ENCODE measurements around the gene GPR78. TPM values are rescaled to one million over a fixed set of nuclear protein-coding genes. Genes with fewer than 3 reads are reported as not detected.

Gene GPR78
- total RNA-seq, 6 donors from 2014 or later = 0.03 to 0.07 TPM; not detected in 4

DNA sequence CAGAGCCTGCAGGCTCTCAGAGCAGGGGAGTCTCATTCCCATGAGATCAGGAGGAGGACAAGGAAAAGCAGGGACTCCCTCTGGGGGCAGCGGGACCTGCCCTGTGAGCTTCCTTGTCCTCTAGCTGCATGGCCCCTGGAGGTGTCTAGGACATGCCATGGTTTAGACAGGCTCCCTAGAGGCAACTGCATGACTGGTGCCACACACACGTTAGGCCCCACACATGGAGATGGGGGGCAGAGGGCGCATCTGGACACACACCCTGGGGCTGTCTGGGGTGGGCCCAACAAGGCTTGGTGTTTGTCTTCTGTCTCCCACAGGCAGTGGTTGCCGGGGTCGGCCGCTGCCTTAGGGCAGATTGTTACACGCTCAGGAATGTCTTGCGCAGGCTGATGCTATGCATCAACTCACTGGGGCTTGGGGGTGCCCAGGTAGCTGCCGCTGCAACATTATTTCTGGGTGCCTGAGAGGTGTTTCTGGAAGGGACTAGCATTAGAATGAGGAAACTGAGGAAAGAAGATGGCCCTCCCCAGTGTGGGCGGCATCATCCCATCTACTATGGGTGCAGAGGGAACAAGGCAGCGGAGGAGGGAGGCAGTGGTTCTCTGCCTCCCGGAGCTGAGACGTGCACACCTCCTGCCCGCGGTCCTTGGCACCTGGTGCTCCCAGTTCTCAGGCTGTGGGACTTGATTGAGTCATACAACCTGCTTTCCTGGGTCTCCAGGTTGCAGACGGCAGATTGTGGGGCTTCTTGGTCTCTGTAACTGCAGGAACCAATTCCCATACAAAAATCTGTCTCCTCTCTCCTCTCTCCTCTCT is 32.1 kb upstream of the GPR78 start:
- peak; percentile 18 to 38 for DNase-seq
- no peak for ATAC-seq (ENCODE audit: low FRiP score in 2 of 2)
- peaks cover 0 to 3% (median 0%) of the 10 kb centered on the region in 4 donors for H3K4me1 ChIP-seq
- no peaks in the 10 kb centered on the region for H3K9me3 ChIP-seq
- WGBS, 2 donors = 90 to 94% methylated on average over 5 to 16 of the region's 16 CpGs
- H3K27me3 ChIP-seq = no peaks in the 10 kb centered on the region
- no peak overlapping the region for H3K27ac ChIP-seq
- no peaks in the 10 kb centered on the region for H3K36me3 ChIP-seq
- TF ChIP-seq POLR2AphosphoS5 (IDR thresholded peaks at IDR 0.05) (no peak), EP300 (IDR thresholded peaks at IDR 0.05) (no peak), POLR2A (IDR thresholded peaks at IDR 0.05) (no peak)
- TF ChIP-seq, protein P1, sequence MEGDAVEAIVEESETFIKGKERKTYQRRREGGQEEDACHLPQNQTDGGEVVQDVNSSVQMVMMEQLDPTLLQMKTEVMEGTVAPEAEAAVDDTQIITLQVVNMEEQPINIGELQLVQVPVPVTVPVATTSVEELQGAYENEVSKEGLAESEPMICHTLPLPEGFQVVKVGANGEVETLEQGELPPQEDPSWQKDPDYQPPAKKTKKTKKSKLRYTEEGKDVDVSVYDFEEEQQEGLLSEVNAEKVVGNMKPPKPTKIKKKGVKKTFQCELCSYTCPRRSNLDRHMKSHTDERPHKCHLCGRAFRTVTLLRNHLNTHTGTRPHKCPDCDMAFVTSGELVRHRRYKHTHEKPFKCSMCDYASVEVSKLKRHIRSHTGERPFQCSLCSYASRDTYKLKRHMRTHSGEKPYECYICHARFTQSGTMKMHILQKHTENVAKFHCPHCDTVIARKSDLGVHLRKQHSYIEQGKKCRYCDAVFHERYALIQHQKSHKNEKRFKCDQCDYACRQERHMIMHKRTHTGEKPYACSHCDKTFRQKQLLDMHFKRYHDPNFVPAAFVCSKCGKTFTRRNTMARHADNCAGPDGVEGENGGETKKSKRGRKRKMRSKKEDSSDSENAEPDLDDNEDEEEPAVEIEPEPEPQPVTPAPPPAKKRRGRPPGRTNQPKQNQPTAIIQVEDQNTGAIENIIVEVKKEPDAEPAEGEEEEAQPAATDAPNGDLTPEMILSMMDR (IDR thresholded peaks at IDR 0.05) = no peak
- no peak overlapping the region for H3K4me3 ChIP-seq

DNA sequence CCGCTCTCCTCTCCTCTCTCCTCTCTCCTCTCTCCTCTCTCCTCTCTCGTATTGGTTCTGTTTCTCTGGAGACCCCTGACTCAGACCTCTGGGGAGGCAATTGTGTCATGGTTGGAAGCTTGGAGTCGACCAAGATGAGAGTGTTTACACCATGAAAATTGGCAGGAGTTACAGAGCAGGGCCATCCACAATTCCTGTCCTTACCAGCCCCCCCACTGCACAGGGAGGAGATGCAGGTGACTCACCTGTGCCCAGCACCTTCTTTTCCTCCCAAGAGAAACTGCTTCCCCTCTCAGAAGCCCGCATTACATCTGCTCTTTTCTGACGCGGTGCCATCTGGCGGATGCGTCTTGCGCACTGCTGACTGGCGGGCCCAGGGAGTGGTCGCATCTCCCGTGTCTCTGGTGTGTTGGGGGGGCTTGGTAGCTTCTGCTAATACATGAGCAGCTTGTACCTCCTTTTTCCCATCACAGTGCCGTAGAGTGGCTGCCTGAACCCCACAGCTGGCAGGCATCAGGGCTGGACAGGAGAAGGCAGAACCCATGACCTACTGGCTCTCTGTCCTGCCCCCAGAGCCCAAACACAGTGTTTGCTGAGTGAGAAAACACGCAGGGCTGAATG is 31.4 kb upstream of the GPR78 start:
- WGBS, 2 donors = 80 to 92% methylated on average over 9 to 14 of the region's 14 CpGs
- ATAC-seq (ENCODE audit: low FRiP score in 2 of 2) = no peak
- Histone ChIP-seq H3K27ac (no peak overlapping the region), H3K36me3 (no peaks in the 10 kb centered on the region), H3K9me3 (no peaks in the 10 kb centered on the region), H3K27me3 (no peaks in the 10 kb centered on the region), H3K4me3 (no peak overlapping the region), H3K4me1 (peaks cover 0 to 3% (median 0%) of the 10 kb centered on the region in 4 donors)
- TF ChIP-seq, protein P1 (IDR thresholded peaks at IDR 0.05) = no peak
- TF ChIP-seq EP300 (IDR thresholded peaks at IDR 0.05) (no peak), POLR2AphosphoS5 (IDR thresholded peaks at IDR 0.05) (no peak), POLR2A (IDR thresholded peaks at IDR 0.05) (no peak)
- peak; percentile 16 to 52 for DNase-seq

DNA sequence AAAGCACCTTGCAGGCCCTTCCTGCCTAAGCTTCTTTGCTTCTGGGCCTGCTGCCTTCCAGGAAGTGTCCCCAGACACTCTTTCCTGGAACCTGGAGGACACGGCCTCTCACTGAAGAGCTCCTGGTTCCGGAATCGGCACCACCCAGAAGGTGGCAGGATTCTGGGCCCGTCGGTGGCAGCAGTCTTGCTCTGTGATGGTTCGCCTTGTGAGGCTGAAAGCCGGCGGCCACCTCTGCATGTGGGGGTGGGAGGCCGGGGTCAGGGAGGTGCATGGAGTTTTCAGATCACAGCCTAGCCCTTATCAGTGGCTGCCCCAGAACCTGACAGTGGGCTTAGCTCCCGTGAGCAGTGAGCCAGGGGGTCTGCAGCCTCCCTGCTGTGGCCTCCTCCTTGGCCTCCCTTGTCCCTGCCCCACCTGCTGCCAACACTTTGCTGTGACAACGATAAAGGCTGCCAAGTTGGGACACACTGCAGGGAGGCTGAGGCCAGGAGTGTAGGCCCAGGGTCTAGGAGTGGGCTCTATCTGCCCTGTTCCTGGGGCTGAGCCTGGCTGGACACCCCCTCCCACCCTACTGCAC is 30.8 kb upstream of the GPR78 start:
- no peak overlapping the region for H3K4me3 ChIP-seq
- peaks cover 0 to 3% (median 0%) of the 10 kb centered on the region in 4 donors for H3K4me1 ChIP-seq
- no peaks in the 10 kb centered on the region for H3K9me3 ChIP-seq
- TF ChIP-seq, protein P1 (IDR thresholded peaks at IDR 0.05) = no peak
- TF ChIP-seq EP300 (IDR thresholded peaks at IDR 0.05) = no peak
- no peak for TF ChIP-seq POLR2AphosphoS5 (IDR thresholded peaks at IDR 0.05)
- TF ChIP-seq POLR2A (IDR thresholded peaks at IDR 0.05) = no peak
- 72% methylated on average over 10 of the region's 11 CpGs; no CpG with 5 or more reads in 1 of the 2 donors for WGBS, 2 donors
- H3K27ac ChIP-seq = no peak overlapping the region
- DNase-seq (peak; percentile 14 to 65), ATAC-seq (ENCODE audit: low FRiP score in 2 of 2) (no peak)
- H3K36me3 ChIP-seq = no peaks in the 10 kb centered on the region
- no peaks in the 10 kb centered on the region for H3K27me3 ChIP-seq

DNA sequence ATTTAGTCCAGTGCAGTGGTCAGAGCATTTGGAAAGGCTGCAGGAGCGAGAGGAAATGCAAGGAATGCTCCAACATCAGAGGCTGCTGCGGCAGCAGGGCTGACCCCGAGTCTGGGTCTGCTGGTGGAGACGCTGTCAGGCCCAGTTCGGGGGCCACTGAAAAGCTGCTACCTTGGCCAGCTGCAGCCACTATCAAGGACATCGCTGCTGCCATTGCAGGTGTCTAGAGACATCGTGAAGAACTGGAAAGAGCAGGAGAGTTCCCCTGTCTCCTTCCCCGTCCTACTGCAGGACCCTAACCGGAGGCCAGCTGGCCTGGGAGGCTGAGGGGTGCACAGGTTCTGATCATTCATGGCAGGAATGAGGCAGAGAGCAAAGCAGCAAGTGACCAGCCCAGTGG is 29.5 kb upstream of the GPR78 start:
- WGBS, 2 donors = 83 to 86% methylated on average over 5 to 9 of the region's 9 CpGs
- no peaks in the 10 kb centered on the region for H3K9me3 ChIP-seq
- H3K4me1 ChIP-seq = peaks cover 0 to 3% (median 0%) of the 10 kb centered on the region in 4 donors
- DNase-seq (peak in 1 of 2 donors; percentile 34), ATAC-seq (ENCODE audit: low FRiP score in 2 of 2) (no peak)
- no peaks in the 10 kb centered on the region for H3K36me3 ChIP-seq
- TF ChIP-seq EP300 (IDR thresholded peaks at IDR 0.05) (no peak), POLR2AphosphoS5 (IDR thresholded peaks at IDR 0.05) (no peak), POLR2A (IDR thresholded peaks at IDR 0.05) (no peak)
- TF ChIP-seq, protein P1 (IDR thresholded peaks at IDR 0.05) = no peak
- H3K4me3 ChIP-seq = no peak overlapping the region
- H3K27ac ChIP-seq = no peak overlapping the region
- no peaks in the 10 kb centered on the region for H3K27me3 ChIP-seq

Data from upper lobe of left lung (tissue), 6 donors.